ENCODE results near the gene SLC44A1. TPM values are rescaled to one million over a fixed set of nuclear protein-coding genes. Genes with fewer than 3 reads are reported as not detected.

The SLC44A1 gene
- total RNA-seq, 2 experiments from 2014 or later, result 7.2 to 7.5 TPM

DNA sequence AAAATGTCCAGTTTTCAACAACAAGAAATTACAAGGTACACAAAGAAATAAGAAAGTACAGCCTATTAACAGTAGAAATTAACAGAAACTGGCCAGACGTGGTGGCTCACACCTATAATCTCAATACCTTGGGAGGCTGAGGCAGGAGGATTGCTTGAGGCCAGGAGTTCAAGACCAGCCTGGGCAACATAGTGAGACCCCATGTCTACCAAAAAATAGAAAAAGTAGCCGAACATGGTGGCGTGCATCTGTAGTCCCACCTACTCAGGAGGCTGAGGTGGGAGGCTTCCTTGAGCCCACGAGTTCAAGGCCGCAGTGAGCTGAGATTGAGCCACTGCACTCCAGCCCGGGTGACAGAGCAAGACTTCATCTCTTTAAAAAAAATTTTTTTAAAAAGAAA lies 161.9 kb downstream of the SLC44A1 start:
- POLR2A ChIA-PET, result interaction anchor here (0.6 kb wide), 1 partner anchor 39 kb away, joined by 3 read pairs; no protein-coding TSS in a partner anchor

DNA sequence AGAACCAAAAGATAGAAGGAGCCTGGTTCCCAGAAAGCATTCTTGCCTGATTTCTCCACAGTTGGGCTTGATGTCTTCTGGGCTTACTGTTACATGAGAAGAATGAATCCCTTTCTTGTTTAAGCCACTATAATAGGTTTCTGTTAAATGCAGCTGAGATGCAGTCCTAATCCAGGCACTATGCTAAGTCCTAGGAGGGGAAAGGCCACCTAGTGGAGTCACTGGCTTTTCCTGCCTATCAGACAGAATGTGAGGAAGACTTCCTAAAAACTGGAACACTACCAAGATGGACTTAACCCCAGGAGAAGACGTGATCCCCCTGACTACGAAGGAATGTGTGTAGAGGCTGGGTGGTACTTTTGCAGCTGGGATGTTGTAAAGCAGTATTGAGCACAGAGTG lies 169.1 kb downstream of the SLC44A1 start:
- POLR2A ChIA-PET, result no interaction called here
- CTCF ChIA-PET, result no interaction called here

More for the DNA sequence above, 161.9 kb downstream of the SLC44A1 start:
- CTCF ChIA-PET, result no interaction called here

DNA sequence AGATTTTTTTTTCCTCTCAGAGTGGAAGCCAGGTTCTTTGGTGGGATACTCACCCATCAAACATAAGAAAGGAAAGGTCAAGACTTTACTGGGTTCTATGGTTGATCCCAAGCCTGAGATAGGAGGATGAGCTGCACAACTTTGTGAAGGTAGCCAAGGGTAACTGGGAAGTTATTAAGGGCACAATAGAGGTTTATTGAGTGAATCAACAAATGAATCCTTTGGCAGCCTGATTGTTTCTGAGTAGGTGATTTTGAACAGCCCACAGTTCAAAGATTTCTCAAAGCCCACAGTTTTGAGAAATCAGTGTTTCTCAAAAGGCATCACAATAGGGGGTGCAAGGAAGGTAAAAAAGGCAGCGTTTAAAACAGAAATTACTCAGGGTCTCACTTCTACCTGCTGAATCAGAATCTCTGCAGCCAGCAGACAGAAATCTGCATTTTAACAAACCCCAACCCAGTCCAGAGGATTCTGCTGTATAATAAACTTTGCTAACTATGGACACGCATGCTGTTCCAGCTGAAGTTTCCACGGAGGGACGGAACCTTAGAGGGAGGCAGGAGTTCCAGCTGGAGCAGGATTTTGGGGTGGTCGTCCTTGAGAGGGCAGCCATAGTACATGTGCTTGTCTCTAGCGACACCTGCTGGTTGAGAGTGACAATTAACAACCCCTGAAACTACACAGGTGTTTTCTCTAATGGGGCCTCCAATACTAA lies 170.7 kb downstream of the SLC44A1 start:
- ChIA-PET POLR2A (no interaction called here), CTCF (interaction anchor here (0.9 to 1.0 kb wide), 3 partner anchors 10 to 634 kb away, joined by 4 to 5 read pairs (median 4); no protein-coding TSS in a partner anchor)

DNA sequence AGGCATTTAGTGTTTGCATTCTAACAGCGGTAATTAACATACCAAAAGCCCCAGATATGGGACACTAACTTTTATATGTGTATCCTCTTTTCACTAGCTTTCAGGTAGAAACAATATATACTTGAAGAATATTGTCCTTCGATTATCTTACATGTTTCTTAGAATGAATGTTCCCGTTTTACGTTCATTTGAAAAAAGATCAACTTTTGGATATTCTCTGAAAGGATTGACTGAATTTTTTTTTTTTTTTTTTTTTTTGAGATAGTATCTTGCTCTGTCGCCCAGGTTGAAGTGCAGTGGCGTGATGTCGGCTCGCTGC lies 171.2 kb downstream of the SLC44A1 start:
- ChIA-PET POLR2A (no interaction called here), CTCF (interaction anchor here (0.9 to 1.0 kb wide), 3 partner anchors 10 to 635 kb away, joined by 4 to 5 read pairs (median 4); no protein-coding TSS in a partner anchor)

DNA sequence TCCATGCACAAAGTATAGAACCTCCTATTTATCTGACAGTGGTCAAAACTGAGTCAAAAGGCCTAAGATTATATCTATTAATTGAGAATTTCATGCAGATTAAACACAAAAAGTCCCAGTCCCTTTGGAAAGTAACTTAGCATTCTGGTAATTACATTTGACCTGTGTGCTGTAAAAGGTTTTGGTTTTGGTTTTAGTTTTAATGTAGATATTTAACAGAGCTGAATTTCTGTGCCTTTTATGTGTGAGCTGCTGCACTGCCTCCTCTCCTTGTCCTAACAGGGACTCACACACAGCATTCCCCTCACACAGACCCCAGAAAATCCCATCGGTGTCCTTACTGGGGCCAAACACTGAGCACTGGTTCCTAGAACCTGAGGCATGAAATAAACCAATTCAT lies 172.4 kb downstream of the SLC44A1 start:
- CTCF ChIA-PET, result interaction anchor here (0.6 kb wide), 1 partner anchor 252 kb away, joined by 3 read pairs; no protein-coding TSS in a partner anchor
- POLR2A ChIA-PET, result no interaction called here

DNA sequence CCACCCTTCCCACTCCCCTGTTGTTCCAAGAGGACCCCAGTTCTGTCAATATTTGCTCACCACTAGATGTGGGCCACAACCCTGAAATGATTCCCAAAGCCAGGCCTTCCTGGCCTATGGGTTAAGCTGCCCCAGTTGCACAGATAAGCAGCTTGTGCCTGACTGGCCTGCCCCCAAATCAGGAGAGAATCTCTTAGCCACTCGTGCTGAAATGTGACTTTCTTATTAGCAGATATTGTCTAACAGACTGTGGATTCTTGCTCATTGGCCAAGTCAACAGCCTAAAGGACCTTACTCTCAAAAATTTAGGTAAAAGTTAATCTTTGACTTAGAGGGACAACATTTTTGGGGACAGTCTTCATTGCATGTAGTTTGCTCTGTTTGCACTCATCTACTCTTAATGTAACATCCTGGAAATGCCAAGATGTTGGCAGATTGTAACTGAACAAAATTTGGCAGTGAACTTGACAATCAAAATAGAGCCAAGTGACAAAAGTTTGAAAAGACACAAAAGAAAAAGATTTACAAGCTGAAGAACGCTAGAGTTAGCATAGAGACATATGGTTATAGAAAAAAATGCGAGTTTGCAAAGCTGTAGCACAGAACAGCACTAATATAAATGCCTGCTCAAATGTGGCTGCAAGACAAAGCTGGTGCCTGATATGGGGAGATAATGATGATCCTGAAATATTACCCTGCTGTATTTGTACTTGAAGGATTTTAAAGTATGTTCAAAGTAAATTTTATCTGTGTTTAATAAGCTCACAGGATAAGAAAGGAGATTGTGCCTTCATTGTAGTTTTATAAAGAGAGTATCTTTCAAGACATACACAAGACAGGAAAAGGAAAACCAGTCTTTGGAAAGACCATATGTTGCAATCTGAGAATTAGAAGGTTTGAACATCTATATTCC lies 174.4 kb downstream of the SLC44A1 start:
- POLR2A ChIA-PET, result no interaction called here
- CTCF ChIA-PET, result no interaction called here

DNA sequence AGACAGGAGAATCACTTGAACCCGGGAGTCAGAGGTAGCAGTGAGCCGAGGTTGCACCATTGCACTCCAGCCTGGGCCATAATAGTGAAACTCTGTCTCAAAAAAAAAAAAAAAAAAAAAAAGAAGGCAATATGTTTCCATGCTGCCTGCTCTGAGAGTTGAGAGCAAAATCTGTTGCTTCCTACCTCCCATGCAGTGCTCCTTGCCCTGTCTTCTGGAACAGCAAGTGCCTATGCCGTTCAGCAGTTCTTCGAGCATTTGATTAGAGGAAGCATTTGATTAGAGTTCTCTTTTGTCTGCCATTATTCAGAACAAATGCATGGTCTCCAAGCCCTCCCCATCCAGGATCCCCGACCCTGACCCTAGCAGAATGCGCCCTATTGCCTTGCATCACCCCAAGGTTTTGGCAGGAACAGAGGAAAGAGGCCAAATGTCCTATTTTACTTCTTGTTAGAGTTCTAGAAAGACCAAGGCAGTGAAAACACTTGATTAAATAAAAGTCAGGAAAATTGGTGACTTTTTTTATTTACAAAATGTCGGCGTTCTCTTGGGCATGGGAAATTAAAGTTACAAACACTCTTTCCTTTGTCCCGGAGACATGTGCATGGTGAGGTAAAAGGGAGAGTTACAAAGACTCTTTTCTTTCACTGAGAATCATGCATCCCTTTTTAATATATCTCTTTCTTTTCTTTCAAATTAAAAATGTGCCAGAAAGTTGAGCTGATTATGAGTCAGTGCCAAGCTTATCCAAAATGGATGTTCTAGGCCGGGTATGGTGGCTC lies 175.6 kb downstream of the SLC44A1 start:
- POLR2A ChIA-PET, result no interaction called here
- CTCF ChIA-PET, result no interaction called here

DNA sequence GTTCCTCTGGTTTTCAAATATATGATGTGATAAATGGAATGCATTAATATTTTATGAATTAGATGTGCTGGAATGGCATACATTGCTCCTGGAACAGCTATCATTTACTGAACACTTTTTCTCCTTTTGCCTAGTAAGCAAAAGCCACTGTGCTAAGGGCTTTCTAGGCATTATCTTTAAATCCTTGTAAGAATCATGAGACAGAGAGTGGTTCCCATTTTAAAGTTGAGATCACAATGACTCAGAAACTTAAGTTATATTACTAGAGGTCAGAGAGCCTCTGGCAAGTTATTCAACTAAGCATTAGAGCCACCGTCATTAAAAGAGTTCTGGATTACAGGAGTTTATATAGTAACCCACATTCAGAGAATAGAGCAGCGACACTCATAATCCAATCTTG lies 176.7 kb downstream of the SLC44A1 start:
- ChIA-PET POLR2A (no interaction called here), CTCF (no interaction called here)

DNA sequence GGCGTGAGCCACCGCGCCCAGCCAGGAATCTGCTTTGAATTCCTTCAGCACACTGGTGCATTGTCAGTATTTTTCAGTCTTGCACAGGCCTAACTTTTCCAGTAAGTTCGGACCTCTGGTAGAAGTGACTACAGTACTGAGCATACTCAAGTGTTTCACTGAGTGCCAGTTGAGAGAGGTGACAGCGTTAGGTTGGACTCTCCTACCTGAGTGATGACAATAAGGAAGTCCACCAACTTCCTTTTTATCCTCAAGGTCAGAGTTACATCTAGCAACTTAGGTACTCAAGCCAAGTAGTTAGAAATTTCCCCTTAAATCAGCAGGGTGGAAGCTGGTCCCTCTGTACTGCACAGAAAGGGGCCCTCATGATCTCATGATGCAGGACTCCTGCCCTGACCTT lies 177.4 kb downstream of the SLC44A1 start:
- POLR2A ChIA-PET, result no interaction called here
- CTCF ChIA-PET, result interaction anchor here (0.6 kb wide), 1 partner anchor 565 kb away, joined by 3 read pairs; no protein-coding TSS in a partner anchor

DNA sequence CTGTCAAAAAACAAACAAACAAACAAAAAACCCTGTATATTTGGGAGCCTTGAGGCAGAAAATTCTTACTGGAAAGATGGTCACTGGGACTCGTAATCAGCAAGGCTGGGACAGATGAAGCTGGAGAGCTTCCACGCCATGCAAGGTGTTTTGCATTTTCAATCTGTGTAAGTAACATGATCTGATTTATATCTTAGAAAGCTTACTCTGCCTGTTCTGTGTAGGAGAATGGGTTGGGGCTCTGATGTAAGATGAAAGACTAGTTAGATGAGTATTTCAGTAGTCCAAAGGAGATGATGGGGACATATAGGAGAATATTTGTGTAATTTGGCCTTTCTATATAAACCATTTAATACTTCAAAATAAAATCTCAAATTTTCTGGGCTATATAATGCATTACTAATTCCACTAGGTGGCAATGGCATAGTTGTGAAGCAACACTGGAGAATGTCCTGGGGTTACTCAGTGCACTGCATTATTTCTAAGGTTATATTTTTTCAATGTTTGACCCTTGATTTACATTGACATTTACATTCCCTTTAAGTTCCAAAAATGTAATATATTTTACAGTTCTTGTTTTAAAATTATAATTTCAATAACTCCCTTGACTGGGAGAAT lies 181.5 kb downstream of the SLC44A1 start:
- ChIA-PET CTCF (no interaction called here), POLR2A (no interaction called here)

DNA sequence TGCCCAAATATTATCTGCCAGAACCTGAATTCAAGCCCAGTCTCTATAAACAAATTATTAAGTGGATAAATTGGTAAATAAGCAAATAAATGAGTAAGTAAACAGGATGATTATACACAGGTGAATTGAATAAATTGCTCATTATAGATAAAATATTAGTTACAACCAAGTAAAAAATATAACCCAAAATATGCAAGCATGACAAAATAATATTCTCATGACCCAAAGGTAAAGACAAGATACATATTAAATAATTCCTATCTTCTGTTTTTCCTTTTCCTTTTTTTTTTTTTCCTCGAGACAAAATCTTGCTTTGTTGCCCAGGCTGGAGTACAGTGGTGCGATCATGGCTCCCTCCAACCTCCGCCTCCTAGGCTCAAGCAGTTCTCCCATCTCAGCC lies 182.2 kb downstream of the SLC44A1 start:
- CTCF ChIA-PET, result no interaction called here
- POLR2A ChIA-PET, result no interaction called here

DNA sequence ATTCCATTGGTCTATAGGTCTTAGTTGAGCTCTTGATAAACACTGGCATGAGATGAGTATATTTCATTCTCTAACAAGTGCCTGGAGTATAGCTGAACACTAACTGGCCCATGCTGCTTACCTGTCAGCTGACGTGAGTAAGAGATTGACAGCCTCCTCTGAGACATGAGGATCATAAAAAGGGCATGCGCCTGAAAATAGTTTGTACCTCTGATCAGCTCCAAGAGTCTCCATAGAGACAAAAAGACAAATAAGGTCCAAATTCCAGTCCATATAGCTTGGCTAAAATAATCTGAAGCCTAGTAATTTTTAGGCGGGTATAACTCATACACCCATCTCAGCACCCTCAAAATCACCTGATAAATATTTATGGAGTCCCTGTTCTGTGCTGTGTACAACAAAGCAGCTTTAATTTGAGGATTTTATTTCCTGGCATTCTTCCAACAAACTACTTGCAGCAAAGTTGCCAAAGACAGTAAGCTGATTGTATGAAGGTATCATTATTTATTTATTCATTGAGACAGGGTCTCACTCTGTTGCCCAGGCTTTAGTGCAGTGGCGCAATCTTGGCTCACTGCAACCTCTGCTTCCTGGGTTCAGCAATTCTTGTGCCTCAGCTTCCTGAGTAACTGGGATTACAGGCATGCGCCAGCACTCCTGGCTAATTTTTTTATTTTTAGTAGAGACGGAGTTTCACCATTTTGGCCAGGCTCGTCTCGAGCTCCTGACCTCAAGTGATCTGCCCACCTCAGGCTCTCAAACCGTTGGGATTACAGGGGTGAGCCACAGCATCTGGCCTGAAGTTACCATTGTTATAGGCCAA lies 187.2 kb downstream of the SLC44A1 start:
- POLR2A ChIA-PET, result no interaction called here
- CTCF ChIA-PET, result no interaction called here

DNA sequence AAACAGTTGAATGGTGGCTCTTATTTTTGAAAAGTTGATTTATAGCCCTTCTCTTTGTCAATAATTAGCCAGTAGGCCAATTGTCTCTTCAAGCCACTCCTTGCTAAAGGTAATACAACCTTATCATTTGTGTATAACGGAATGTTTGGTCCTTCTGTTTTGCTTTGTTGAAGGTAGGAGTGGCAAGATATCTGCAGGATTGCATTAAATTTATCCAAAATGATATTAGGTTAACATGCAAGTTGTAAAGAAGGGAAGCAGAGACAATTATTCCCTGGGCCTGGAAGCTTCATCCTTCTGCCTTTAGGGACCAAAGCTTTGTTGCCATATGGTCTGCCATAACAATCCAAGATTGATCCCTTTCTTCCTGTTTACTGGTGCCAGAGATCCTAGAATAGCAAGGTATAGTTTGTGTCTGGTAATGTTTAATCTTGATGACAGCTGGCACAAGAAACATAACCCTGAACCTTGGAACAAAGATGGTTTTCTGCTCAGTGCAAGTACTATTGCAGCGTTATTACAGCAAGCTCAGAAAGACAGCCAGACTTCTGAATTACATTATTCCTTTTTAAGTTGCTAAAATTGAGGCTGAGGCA lies 187.9 kb downstream of the SLC44A1 start:
- CTCF ChIA-PET, result no interaction called here
- POLR2A ChIA-PET, result interaction anchor here (0.9 kb wide), 1 partner anchor 14 kb away, joined by 3 read pairs; no protein-coding TSS in a partner anchor

DNA sequence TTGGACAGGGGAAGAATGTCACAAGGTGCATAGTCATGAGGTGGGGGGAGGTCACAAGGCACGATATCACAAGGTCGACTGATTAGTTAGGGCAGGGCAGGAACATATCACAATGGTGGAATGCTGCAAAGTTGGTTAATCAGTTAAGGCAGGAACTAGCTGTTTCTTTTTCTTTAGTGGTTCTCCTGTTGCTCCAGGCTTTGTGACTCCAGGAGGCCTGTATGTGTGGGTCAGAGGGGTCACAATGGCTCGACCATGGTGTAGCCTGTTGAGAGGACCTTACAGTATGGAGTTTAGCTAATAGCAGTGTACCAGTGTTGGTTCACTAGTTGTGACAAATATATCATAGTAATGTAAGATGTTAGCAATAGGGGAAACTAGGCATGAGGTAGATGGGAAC lies 191.0 kb downstream of the SLC44A1 start:
- ChIA-PET POLR2A (no interaction called here), CTCF (no interaction called here)

DNA sequence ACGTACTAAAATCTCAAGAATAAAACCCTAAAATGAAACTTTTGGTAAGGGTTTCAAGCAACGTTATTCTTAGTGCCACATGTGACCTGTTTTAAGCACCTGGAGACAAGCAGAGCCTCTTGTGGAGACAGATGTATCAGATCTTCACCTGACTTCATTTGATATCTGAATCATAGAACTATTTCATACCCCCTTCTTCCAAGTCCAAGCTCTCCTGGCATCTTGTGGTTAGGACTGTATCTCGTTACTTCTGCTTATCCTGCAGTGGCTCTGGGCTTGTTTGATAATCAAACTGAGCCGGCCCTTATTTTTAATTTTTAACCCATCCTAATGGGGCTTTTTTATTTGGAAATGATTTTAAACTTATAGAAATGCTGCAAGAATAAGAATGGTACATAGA lies 192.3 kb downstream of the SLC44A1 start:
- CTCF ChIA-PET, result no interaction called here
- POLR2A ChIA-PET, result no interaction called here

DNA sequence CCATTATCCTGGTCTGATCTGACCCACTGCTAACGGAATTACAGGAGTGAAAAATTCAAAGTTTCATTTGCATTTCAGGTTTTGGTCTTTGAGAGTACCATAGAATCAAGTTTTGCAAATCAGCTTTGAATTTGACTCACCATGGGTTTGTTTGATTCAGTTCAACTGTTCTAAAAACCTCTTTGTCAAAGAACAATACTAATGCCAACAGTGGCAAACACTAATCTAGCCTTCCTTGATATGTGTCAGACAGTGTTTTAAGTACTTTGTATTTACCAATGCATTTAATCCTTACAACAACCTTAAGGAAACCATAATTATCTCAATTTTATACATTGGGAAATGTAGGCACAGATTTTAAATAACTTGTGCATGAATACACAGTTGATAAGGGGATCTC lies 193.3 kb downstream of the SLC44A1 start:
- POLR2A ChIA-PET, result no interaction called here
- CTCF ChIA-PET, result no interaction called here

DNA sequence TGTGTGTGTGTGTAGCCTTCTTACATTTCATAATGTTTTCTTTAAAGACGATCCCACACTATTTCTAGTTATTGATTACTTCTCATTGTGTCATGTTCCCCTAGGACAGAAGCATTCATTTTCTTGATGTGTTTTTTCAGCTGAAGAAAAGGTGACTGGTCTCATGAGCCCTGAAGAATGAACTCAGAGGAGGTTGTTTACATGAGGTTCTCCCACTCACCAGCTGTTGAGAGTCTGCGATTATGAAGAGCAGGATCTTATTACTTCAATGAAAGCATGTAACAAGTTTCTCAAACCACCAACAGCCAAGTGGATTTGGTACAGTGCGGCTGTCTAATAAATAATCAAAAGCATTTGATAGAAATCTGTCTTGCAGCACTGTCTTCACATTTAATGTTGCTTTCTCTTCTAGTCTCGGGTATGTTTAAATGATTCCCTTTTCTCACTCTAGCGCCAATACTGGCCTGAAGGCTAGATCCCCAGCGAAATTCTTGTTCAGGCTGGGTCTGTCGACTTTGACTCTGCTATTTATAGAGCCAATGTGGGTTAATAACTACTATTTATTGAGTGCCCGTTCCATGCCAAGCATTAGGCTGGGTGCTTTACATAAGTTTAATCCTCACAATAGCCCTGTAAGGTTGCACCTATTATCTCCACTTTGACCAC lies 193.8 kb downstream of the SLC44A1 start:
- POLR2A ChIA-PET, result no interaction called here
- CTCF ChIA-PET, result interaction anchor here (0.6 kb wide), 1 partner anchor 330 kb away, joined by 5 read pairs; no protein-coding TSS in a partner anchor

DNA sequence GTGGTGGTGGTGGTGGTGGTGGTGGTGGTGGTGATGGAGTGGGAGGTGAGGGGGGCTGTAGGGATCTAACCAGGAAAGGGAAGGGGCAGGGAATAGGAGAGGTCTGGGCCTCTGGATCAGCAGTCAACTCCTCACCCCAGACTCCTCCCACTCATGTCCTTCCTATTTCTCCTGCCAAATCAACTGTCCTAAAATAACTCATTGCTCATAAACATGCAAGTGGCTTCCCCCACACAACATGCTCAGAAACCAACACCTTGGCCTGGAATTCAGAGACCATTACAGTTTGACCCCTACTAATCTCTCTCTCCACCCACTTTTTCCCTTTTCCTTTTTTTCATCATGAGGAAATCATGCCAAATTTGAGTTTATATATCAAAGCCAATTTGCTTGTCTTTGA lies 195.0 kb downstream of the SLC44A1 start:
- POLR2A ChIA-PET, result no interaction called here
- CTCF ChIA-PET, result no interaction called here

All from activated CD8-positive, alpha-beta memory T cell treated with anti-CD3 and anti-CD28 coated beads for 36 hours (primary cell).